ENCODE data around the gene ADAMTS9. TPM values are rescaled to one million over a fixed set of nuclear protein-coding genes. Genes with fewer than 3 reads are reported as not detected.

Gene ADAMTS9
- total RNA-seq, 1 donor from 2014 or later = 165 TPM

GRCh38 chr3:64686446-64686908, 1.3 kb downstream of the ADAMTS9 start:
- DNase-seq = no peak

DNA sequence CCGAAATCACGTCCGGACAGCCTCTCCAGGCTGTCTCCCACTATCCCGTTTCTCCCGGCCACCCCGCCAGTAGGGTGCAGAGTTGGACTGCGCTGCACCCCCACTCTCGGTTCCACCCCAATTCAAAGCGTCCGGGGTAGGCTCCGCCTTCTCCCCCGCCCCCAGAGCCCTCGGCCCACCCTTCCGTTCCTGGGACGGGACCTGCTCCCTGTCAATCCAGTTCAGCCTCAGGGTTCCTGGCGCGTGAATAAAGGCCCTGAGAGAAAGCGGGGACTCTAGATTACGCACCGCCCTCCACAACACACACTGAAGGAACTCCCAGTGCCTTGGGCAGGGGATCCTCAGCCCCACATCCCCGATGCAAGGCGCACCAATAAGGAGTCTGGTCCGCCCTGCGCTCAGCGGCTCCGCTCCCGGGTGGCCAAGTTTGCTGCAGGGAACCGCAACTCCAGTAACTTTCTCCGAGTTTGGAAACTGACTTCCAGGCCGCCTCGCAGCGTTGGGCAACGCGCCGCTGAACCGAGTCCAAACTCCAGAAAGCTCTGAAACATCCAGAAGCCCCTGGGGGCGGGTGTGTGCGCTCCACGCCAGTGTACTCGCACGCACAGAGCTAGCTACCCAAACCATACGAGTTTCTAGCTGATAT, 1.9 kb downstream of the ADAMTS9 start:
- peak; percentile 98 for DNase-seq

DNA sequence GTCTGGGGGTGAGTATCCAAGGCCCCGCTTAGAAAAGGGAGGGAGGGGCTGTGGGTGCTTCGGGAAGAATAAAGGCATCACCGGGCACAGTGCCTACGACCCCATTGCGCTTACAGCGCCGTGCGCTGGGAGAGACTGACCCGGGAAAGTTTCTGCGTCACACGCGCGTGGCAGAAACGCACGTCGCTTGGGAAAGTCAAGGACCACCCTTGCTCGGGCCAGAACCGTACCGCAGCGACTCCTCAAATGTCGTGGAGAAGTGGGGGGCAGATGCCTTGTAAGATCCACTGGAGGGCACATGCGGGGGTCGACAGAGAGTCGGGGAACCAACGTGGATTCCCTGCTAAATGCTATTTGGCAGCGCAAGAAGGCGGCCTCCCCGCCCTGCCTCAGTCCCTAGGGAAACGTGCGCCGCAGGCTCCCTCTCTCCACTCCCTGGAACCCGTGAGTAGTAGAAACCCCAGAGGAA, 2.4 kb downstream of the ADAMTS9 start:
- DNase-seq = peak; percentile 70

DNA sequence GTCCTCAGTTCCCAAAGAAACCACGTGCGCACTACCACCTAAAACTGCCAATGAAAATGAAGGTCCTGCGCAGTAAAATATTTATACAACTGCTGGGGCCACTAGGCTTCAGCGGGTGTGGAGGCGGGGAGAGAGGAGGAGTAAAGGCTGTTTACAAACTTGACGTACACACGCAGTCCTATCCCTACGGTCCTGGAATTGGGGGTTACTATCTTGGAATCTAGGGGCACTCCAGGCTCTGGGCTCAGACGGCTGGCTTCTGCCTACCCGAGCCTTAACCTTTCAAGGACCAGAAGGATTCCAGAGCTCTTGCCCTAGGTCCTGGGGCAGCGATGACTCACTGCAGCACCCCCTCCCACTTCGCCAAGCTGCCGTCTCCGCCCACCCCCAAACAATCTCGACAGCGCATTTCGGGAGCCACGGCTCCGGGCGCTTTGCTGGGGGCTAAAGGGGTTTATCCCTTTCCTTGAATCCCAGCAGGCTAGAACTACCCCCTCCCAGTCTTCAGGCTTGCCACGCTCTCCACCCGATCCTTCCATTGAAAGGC, 3.0 kb downstream of the ADAMTS9 start:
- DNase-seq = peak; percentile 69

DNA sequence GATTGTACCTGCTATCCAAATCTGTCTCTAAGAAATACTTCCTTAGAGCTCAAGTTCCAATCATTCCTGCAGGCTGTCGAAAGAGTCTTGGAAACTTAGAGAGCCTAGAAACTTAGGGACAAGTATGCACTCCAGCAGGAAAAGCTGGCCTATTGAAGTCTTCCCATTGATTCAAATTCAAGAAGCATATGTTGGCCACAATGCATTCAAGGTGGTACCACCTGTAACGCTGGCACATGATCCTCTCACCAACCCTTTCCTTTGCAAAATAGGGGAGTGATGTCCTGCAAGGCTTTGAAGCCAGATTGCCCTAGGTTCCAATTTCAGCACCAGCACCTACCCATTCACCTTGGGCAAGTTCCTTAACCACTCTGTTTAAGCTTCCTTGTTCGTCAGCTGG, 6.0 kb downstream of the ADAMTS9 start:
- DNase-seq = no peak

- no peak for DNase-seq
Measured at GRCh38 chr3:64681015-64681414, 6.8 kb downstream of the ADAMTS9 start.

DNA sequence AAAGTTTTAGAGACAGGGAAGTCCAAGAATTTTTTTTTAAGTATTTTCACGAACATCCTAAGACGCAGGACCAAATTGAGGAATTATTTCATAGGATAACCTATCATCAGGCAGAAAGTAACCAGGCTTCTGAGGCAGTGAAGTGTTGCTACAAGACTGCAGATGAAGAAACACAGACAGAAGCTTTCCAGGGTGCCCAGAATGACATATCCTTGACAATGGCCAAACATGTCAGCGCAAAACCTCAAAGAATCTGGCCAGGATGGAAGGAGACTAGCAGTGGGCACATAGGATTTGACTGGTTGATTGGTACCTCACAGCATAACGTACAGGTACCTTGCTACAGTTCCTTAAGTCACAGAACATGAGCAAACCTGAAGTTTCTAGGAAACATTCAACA, 7.5 kb downstream of the ADAMTS9 start:
- DNase-seq = no peak

- no peak for DNase-seq
Measured at GRCh38 chr3:64677961-64678716, 9.7 kb downstream of the ADAMTS9 start.

DNA sequence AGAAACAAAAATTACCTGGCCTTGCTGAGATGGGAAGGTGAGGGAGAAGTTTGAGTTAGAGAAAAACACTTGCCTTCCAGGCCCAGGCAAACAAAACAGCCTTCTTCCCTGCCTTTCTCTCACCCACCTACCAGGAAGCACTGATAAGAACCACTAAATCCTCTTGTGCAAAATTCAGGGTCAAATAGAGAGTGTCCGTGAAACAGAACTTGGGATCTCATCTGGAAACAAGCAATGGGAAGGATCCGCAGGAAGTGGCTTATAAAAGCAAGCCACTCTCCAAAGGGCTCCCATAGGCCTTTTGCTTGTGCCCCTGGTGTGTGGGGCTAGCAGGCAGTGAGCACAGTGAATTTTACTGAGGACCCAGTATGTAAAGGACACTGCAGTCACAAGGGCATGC, 11.0 kb downstream of the ADAMTS9 start:
- no peak for DNase-seq

GRCh38 chr3:64675687-64676247, 12.0 kb downstream of the ADAMTS9 start:
- DNase-seq = no peak

DNA sequence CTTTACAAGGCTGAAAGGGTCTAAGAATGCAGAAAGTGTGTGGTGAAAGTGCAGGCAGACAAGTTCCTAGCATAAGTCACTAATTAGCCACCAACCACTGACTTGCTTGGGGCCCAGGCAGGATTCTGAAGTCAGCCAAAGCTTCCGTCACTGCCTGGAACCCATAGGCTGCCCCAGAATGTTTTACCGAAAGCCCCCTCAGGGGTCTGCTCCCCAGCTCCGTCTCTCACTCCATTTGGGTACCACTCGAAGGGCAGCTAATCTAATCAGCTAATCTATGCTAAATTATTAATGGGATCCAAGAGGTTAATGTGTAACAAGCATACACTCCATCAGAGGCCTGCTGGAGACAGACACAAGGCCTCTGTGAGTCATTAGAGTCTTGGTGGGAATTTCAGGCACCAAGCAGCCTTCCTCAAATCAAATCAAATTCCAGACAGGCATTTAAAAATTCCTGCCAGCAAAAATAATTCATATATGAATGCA, 13.2 kb downstream of the ADAMTS9 start:
- no peak for DNase-seq

DNA sequence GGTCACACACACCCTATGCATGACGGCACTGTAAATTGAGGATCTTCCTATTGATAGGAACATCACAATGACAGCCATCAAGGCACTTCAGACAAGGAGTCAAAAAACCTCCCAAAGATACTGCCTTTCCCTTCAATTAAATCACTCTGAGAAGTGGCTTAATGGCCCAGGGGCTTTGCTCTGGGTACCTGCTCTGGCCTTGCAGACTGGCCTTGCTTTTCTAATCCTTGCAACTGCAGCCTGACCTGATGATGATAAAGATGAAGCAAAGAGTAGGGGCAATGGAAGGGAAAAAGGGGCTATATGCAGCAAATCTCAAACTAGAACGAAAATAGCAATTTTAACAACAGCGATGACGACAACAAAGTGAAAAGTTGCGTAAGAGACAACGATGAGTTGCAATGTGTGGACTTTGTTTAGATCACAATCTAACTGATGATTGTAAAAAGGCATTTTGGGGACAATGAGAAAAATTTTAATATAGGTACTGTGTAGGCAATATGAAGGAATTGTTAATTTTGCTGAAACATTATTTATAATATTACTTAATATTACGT, 14.6 kb downstream of the ADAMTS9 start:
- DNase-seq = no peak

- no peak for DNase-seq
Measured at GRCh38 chr3:64668582-64669510, 19.0 kb downstream of the ADAMTS9 start.

- DNase-seq = no peak
Measured at GRCh38 chr3:64667887-64668581, 19.8 kb downstream of the ADAMTS9 start.

- DNase-seq = peak; percentile 61
Measured at GRCh38 chr3:64667138-64667537, 20.7 kb downstream of the ADAMTS9 start.

DNA sequence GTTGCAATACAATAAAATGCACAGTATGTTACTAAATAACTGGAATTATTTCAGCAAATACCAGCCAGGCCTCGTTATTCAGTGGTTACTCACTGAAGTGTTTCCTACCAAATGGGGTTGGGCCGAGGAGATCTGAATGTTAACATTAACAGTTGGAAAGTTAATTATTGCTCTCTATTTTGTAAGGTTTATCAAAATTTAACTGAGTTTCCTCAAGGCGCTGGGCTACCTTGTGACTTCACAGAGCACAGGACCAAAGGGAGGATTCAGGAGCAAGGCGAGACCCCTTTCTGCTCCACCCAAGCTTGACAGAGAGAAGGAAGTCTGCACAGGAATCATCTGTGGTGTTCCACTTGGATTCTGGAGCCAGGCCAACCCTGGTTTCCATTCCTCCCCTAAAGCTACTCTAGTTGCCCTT, 21.6 kb downstream of the ADAMTS9 start:
- no peak for DNase-seq

DNA sequence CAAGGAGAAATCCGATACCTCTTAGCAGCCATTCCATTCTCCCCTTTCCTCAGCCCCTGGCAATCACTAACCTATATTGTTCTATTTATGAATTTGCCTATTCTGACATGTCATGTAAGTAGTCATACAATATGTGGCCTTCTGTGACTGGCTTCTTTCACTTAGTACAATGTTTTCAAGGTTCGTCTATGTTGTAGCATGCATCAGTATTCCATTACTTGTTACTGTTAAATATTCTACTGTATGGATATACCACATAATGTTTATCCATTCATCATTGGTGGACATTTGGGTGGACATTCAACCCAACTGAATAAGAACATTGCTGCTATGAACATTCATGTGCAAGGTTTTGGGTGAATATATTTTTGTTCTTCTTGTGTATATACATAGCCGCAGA, 23.4 kb downstream of the ADAMTS9 start:
- no peak for DNase-seq

GRCh38 chr3:64659617-64659978, 28.2 kb downstream of the ADAMTS9 start:
- no peak for DNase-seq

DNA sequence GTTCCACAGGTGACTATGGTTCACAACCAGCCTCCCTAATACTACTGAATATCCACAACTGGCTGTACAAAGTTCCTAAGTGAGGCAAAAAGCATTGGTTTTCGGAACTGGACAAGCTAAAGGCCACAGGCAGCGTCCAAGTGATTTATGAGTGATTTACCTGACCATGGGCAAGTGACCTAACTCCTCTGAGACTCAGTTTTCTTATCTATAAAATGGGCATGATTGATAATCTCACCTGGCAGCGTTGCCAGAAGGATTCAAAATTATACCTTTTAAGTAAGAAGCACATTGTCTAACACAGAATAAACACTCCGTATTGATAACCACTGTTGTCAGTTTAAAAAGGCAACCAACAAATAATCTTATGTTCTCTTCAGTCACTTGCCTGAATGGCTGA, 29.8 kb downstream of the ADAMTS9 start:
- DNase-seq = no peak

- DNase-seq = no peak
Measured at GRCh38 chr3:64656544-64656943, 31.3 kb downstream of the ADAMTS9 start.

DNA sequence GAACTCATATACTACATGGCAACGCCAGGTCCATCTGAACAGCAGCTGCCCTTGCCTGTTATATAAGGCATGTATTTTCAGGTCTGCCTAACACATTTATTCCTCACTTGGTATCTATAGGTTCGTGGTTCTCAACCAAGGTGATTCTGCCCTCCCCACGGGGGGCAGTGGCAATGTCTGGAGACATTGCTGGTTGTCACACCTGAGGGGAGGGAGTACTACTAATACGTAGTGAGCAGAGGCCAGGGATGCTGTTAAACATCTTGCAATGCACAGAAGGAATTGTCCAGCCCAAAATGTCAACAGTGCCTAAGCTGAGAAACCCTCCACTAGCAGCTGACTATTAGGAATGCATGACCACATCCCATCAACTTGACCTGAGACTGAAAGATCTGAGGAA, 32.6 kb downstream of the ADAMTS9 start:
- no peak for DNase-seq

All from tongue (tissue), 2 donors.